Measurements from ENCODE around the gene NOX3. TPM values are rescaled to one million over a fixed set of nuclear protein-coding genes. Genes with fewer than 3 reads are reported as not detected.
A peak's percentile ranks its signal among the peaks of the same experiment; 100 is the strongest.

The NOX3 gene
- total and polyA plus RNA-seq, 2 of the 8 experiments (the other 6 are each of a cell fraction or from before 2014, with no cell fraction given), result not detected

- no peak for FAIRE-seq
Measured at GRCh38 chr6:155443168-155443567, 12.5 kb downstream of the NOX3 start.

More at GRCh38 chr6:155443168-155443567, 12.5 kb downstream of the NOX3 start:
- H4K20me1 ChIP-seq (replicated peaks in 1 of 2; ENCODE audit: control insufficient read depth in 1 of 2, insufficient read depth in 2 of 2, low read length in 2 of 2), result no peaks in the 10 kb centered on the region
- TF ChIP-seq HDAC6 (IDR thresholded peaks at IDR 0.05; ENCODE audit: low read depth, low read length) (no peak), SAP30 (IDR thresholded peaks at IDR 0.05; ENCODE audit: insufficient read depth, insufficient replicate concordance, low read length) (no peak), CHD2 (IDR thresholded peaks at IDR 0.05; ENCODE audit: low read length) (no peak), SRF (IDR thresholded peaks at IDR 0.05; ENCODE audit: low read depth, low read length) (no peak), TAF1 (IDR thresholded peaks at IDR 0.05; ENCODE audit: low read depth, low read length) (no peak), ASH2L (IDR thresholded peaks at IDR 0.05; ENCODE audit: low read length) (no peak), BCL11A (IDR thresholded peaks at IDR 0.05; ENCODE audit: low read depth in 2 of 2, low read length in 2 of 2) (no peak), BRCA1 (IDR thresholded peaks at IDR 0.05; ENCODE audit: low read depth, low read length) (no peak), BACH1 (IDR thresholded peaks at IDR 0.05; ENCODE audit: low read length) (no peak), ATF3 (IDR thresholded peaks at IDR 0.05; ENCODE audit: insufficient read depth, low read depth, low read length) (no peak), RXRA (IDR thresholded peaks at IDR 0.05; ENCODE audit: insufficient read depth, low read depth, low read length) (no peak)
- H4K5ac ChIP-seq (ENCODE audit: insufficient read length, low read depth, low read length), result no peak overlapping the region
- no peak overlapping the region for H3K27ac ChIP-seq (ENCODE audit: low read depth, low read length)
- ChIA-PET CTCF (ENCODE audit: partially characterized antibody) (interaction anchor here (1.7 kb wide), 1 partner anchor 52 kb away, joined by 5 read pairs; no protein-coding TSS in a partner anchor), POLR2A (ENCODE audit: partially characterized antibody) (no interaction called here)
- H3K9me3 ChIP-seq (ENCODE audit: insufficient read depth in 2 of 2, low read depth in 1 of 2, low read length in 1 of 2), result no peaks in the 10 kb centered on the region
- H3K18ac ChIP-seq (ENCODE audit: extremely low read depth, low read length), result no peak overlapping the region
- H3K56ac ChIP-seq (replicated peaks; ENCODE audit: insufficient read length, low read depth, low read length), result no peak overlapping the region
- peak overlapping the region; percentile 52 for H3K14ac ChIP-seq (ENCODE audit: insufficient read length)
- no peak overlapping the region for H2BK20ac ChIP-seq (ENCODE audit: low read length)
- H3K23me2 ChIP-seq (ENCODE audit: low read depth, low read length), result no peaks in the 10 kb centered on the region
- H3K23ac ChIP-seq (ENCODE audit: insufficient read length), result no peak overlapping the region
- no peak overlapping the region for H2BK120ac ChIP-seq (replicated peaks; ENCODE audit: low read depth, low read length)
- no peak overlapping the region for H3K4ac ChIP-seq (replicated peaks; ENCODE audit: insufficient read length, low read depth, low read length)
- no peaks in the 10 kb centered on the region for H3K27me3 ChIP-seq (replicated peaks in 1 of 4; ENCODE audit: control insufficient read depth in 3 of 4, extremely low read depth in 1 of 4, insufficient read depth in 3 of 4, low read length in 3 of 4)
- no peaks in the 10 kb centered on the region for H3K79me2 ChIP-seq (ENCODE audit: control insufficient read depth in 1 of 2, insufficient read depth in 2 of 2, low read length in 2 of 2)
- no peak overlapping the region for H3K9ac ChIP-seq (replicated peaks in 1 of 4; ENCODE audit: extremely low read depth in 1 of 4, low read depth in 3 of 4, low read length in 3 of 4)
- H3K79me1 ChIP-seq (ENCODE audit: low read depth, low read length), result no peaks in the 10 kb centered on the region
- H2BK12ac ChIP-seq (ENCODE audit: low read depth, low read length), result no peak overlapping the region
- no peaks in the 10 kb centered on the region for H3K4me1 ChIP-seq (replicated peaks in 1 of 4; ENCODE audit: control insufficient read depth in 3 of 4, insufficient read depth in 4 of 4, low read length in 3 of 4)
- no peak overlapping the region for H2BK15ac ChIP-seq (ENCODE audit: low read length)
- WGBS, 2 experiments (ENCODE audit: extremely low coverage in 1 of 2, insufficient coverage in 1 of 2, insufficient read length in 1 of 2, insufficient replicate concordance in 2 of 2, low coverage in 1 of 2, low lambda C conversion rate in 2 of 2, missing lambda C conversion rate in 1 of 2), result 84% methylated on average over 9 of the region's 9 CpGs; no CpG with 5 or more reads in 1 of the 2 experiments
- H3K36me3 ChIP-seq (ENCODE audit: control insufficient read depth in 2 of 4, insufficient read depth in 4 of 4, low read length in 3 of 4), result no peaks in the 10 kb centered on the region
- peak overlapping the region; percentile 93; the same call in 1 of the 2 replicates for H2AFZ ChIP-seq (ENCODE audit: low read length)
- DNase-seq (ENCODE audit: low read depth in 1 of 2, low spot score in 2 of 2), result no peak
- no peak overlapping the region for H3K4me3 ChIP-seq (ENCODE audit: extremely low read depth in 1 of 4, insufficient read depth in 2 of 4, low read depth in 3 of 4, low read length in 4 of 4)
- H4K91ac ChIP-seq (replicated peaks; ENCODE audit: insufficient read length, low read length), result no peak overlapping the region
- H2BK5ac ChIP-seq (ENCODE audit: low read depth, low read length), result no peak overlapping the region
- no peak overlapping the region for H2AK5ac ChIP-seq (ENCODE audit: low read depth, low read length)
- no peak overlapping the region for H3K4me2 ChIP-seq (ENCODE audit: insufficient read depth in 1 of 2, low read depth in 2 of 2, low read length in 2 of 2)
- no peak overlapping the region for H4K8ac ChIP-seq (ENCODE audit: extremely low read depth, insufficient read depth, low read length)
